HepG2 (cell line): ENCODE measurements around the gene IGF2BP1. TPM values are rescaled to one million over a fixed set of nuclear protein-coding genes. Genes with fewer than 3 reads are reported as not detected.

Experiments used
- ATF2 ChIP-seq: sonication (generic); formaldehyde crosslinking; IDR thresholded peaks from 2 replicates; pipeline ENCODE4 v1.4.0; 2020; ENCODE audit warnings: missing genetic modification reagents
- DNMT1 ChIP-seq: sonication (generic); formaldehyde crosslinking; IDR thresholded peaks from 2 replicates; pipeline ENCODE4 v1.5.1; 2020; ENCODE audit warnings: mild to moderate bottlenecking, missing genetic modification reagents
- FOXO1 ChIP-seq: sonication (generic); formaldehyde crosslinking; IDR thresholded peaks from 2 replicates; pipeline ENCODE4 v1.4.0; 2020; ENCODE audit warnings: missing genetic modification reagents
- ISX ChIP-seq: sonication (generic); formaldehyde crosslinking; conservative IDR thresholded peaks from 2 replicates; pipeline ENCODE4 v1.5.0; 2020; ENCODE audit warnings: missing genetic modification reagents
- KLF15 ChIP-seq: sonication (generic); formaldehyde crosslinking; IDR thresholded peaks from 2 replicates; pipeline ENCODE4 v1.8.1; 2023; ENCODE audit warnings: borderline replicate concordance, mild to moderate bottlenecking, inconsistent platforms, missing genetic modification reagents, mixed read lengths
- LCORL ChIP-seq, 2 experiments: fragments of 450-650 bp in 1 of 2; sonication (generic) in 1 of 2; formaldehyde crosslinking in 1 of 2; IDR thresholded peaks; 2 replicates each; pipeline versions ENCODE4 v1.5.0 to v1.6.1; 2017 to 2020; ENCODE audit warnings: antibody characterized with exemption in 1 of 2, missing genetic modification reagents in 1 of 2
- LRRFIP1 ChIP-seq: sonication (generic); formaldehyde crosslinking; conservative IDR thresholded peaks from 2 replicates; pipeline ENCODE4 v1.4.0; 2020; ENCODE audit warnings: missing genetic modification reagents
- MBNL3 ChIP-seq: fragments of 250-450 bp; sonication (Bioruptor Pico); conservative IDR thresholded peaks from 2 replicates; pipeline ENCODE4 v1.8.0; 2022; ENCODE audit warnings: mild to moderate bottlenecking, inconsistent platforms
- MZF1 ChIP-seq: sonication (generic); formaldehyde crosslinking; IDR thresholded peaks from 2 replicates; pipeline ENCODE4 v1.8.1; 2023; ENCODE audit warnings: mild to moderate bottlenecking, missing genetic modification reagents, borderline replicate concordance
- NR2F6 ChIP-seq, 2 experiments: IDR thresholded peaks; 2 replicates each; pipeline ENCODE4 v1.6.1; 2016; ENCODE audit warnings: antibody characterized with exemption in 1 of 2, mild to moderate bottlenecking in 1 of 2
- SALL2 ChIP-seq: sonication (generic); formaldehyde crosslinking; IDR thresholded peaks from 2 replicates; pipeline ENCODE4 v1.8.1; 2023; ENCODE audit warnings: mild to moderate bottlenecking, missing genetic modification reagents, inconsistent platforms
- SPEN ChIP-seq: sonication (generic); formaldehyde crosslinking; IDR thresholded peaks from 2 replicates; pipeline ENCODE4 v1.5.1; 2020; ENCODE audit warnings: low read depth, mild to moderate bottlenecking, missing genetic modification reagents
- TEF ChIP-seq: sonication (generic); formaldehyde crosslinking; IDR thresholded peaks from 2 replicates; pipeline ENCODE4 v1.5.0; 2020; ENCODE audit warnings: missing genetic modification reagents
- TRIM24 ChIP-seq: sonication (generic); formaldehyde crosslinking; IDR thresholded peaks from 2 replicates; pipeline ENCODE4 v1.8.0; 2022; ENCODE audit warnings: mild to moderate bottlenecking, missing genetic modification reagents
- ZFAT ChIP-seq: sonication (generic); formaldehyde crosslinking; conservative IDR thresholded peaks from 2 replicates; pipeline ENCODE4 v1.8.1; 2023; ENCODE audit warnings: missing genetic modification reagents, inconsistent platforms
- ZFP37 ChIP-seq: sonication (generic); formaldehyde crosslinking; IDR thresholded peaks from 2 replicates; pipeline ENCODE4 v1.4.0; 2020; ENCODE audit warnings: missing genetic modification reagents, borderline replicate concordance
- ZNF207 ChIP-seq: fragments of 450-650 bp; IDR thresholded peaks from 2 replicates; pipeline ENCODE4 v1.6.1; 2016; ENCODE audit warnings: antibody characterized with exemption, borderline replicate concordance
- ZNF225 ChIP-seq: sonication (generic); formaldehyde crosslinking; IDR thresholded peaks from 2 replicates; pipeline ENCODE4 v1.4.0; 2020; ENCODE audit warnings: mild to moderate bottlenecking, missing genetic modification reagents
- ZNF639 ChIP-seq: conservative IDR thresholded peaks from 2 replicates; pipeline ENCODE4 v1.6.1; 2018; ENCODE audit warnings: missing genetic modification reagents
- ZSCAN20 ChIP-seq: sonication (generic); formaldehyde crosslinking; IDR thresholded peaks from 2 replicates; pipeline ENCODE4 v1.4.0; 2020; ENCODE audit warnings: missing genetic modification reagents, mild to moderate bottlenecking, borderline replicate concordance
- ZXDC ChIP-seq: sonication (generic); formaldehyde crosslinking; IDR thresholded peaks from 2 replicates; pipeline ENCODE4 v1.5.0; 2020; ENCODE audit warnings: mild to moderate bottlenecking, missing genetic modification reagents
- polyA plus RNA-seq, 8 experiments: library from polyadenylated mRNA; depleted of rRNA in 3 of 8; stranded (reverse) in 7 of 8; unstranded in 1 of 8; fragments of >200 nt; fragmentation: Illumina TruSeq in 4 of 8; extraction: Trizol in 4 of 8; gene quantifications; 2 replicates each; pipeline versions ENCODE4 v1.2.1 to v1.2.3, GENCODE V29; 2011 to 2016; ENCODE audit warnings: low read depth in 4 of 8, missing spikeins in 1 of 8, mixed read lengths in 1 of 8; ENCODE audit not compliant: insufficient read depth in 1 of 8
- total RNA-seq, 5 experiments: library from RNA; depleted of rRNA; stranded (reverse); fragments of >200 nt; fragmentation: Illumina TruSeq; extraction: Trizol; gene quantifications; 2 replicates each; pipeline ENCODE4 v1.2.3, GENCODE V29; 2016; ENCODE audit warnings: low read depth in 1 of 5

IGF2BP1 gene
- total and polyA plus RNA-seq, 2 of the 13 experiments (the other 11 are each of a cell fraction or from before 2014, with no cell fraction given) = 29.7 to 75.1 TPM

GRCh38 chr17:48997103-48997826 is at the start of gene IGF2BP1 (continued):
- no peak; the same call in 1 of the 2 replicates for TF ChIP-seq TEF (CRISPR knock-in tag)
- TF ChIP-seq ZSCAN20 = no peak
- no peak for TF ChIP-seq MBNL3 (CRISPR knock-in tag)
- no peak for TF ChIP-seq MZF1 (CRISPR knock-in tag)
- TF ChIP-seq ATF2 (CRISPR knock-in tag) = peak; percentile 27
- peak; percentile 82; the same call in 1 of the 2 replicates for TF ChIP-seq ISX (CRISPR knock-in tag)
- TF ChIP-seq TRIM24 (CRISPR knock-in tag) = no peak
- TF ChIP-seq ZNF639 = 0 out of 2 replicates have a peak, but pooled peaks have one; percentile 30
- peak; percentile 55; the same call in 1 of the 2 replicates for TF ChIP-seq ZXDC (CRISPR knock-in tag)
- no peak for TF ChIP-seq DNMT1
- TF ChIP-seq ZNF207 = no peak
- no peak; the same call in none of the 2 replicates for TF ChIP-seq ZFAT
- no peak for TF ChIP-seq LRRFIP1
- no peak for TF ChIP-seq NR2F6 (IDR thresholded peaks at IDR 0.05)
- TF ChIP-seq NR2F6 (CRISPR knock-in tag; IDR thresholded peaks at IDR 0.05) = no peak
- no peak for TF ChIP-seq SPEN (CRISPR knock-in tag)
- TF ChIP-seq KLF15 (CRISPR knock-in tag) = no peak; the same call in 1 of the 2 replicates
- no peak for TF ChIP-seq LCORL (IDR thresholded peaks at IDR 0.05)
- peak; percentile 70 for TF ChIP-seq LCORL (CRISPR knock-in tag; IDR thresholded peaks at IDR 0.05)
- no peak for TF ChIP-seq SALL2 (CRISPR knock-in tag)
- TF ChIP-seq ZNF225 (CRISPR knock-in tag) = 0 out of 2 replicates have a peak, but pooled peaks have one; percentile 89
- TF ChIP-seq FOXO1 = no peak
- no peak for TF ChIP-seq ZFP37
